ENCODE measurements around the gene ZDHHC14. TPM values are rescaled to one million over a fixed set of nuclear protein-coding genes. Genes with fewer than 3 reads are reported as not detected.

The ZDHHC14 gene
- total RNA-seq, 4 donors from 2014 or later, result 6.2 to 20.6 (median 15.1) TPM

GRCh38 chr6:157602521-157603295 is 221.7 kb downstream of the ZDHHC14 start:
- TF ChIP-seq POLR2A (IDR thresholded peaks at IDR 0.05), result no peak
- TF ChIP-seq CTCF (IDR thresholded peaks at IDR 0.05), result no peak
- no peak overlapping the region for H3K4me3 ChIP-seq (replicated peaks in 1 of 3)
- WGBS, 2 donors, result 68 to 76% methylated on average over 18 of the region's 18 CpGs
- H3K27me3 ChIP-seq, result no peaks in the 10 kb centered on the region
- DNase-seq, result peak; percentile 26 to 64
- H3K27ac ChIP-seq, result no peak overlapping the region
- no peaks in the 10 kb centered on the region for H3K36me3 ChIP-seq
- peaks cover 8 to 11% of the 10 kb centered on the region in 2 donors for H3K4me1 ChIP-seq
- no peaks in the 10 kb centered on the region for H3K9me3 ChIP-seq
- intact Hi-C loops (cut with DNase I), result no loop called here

GRCh38 chr6:157603314-157603940 is 222.4 kb downstream of the ZDHHC14 start:
- Histone ChIP-seq H3K9me3 (no peaks in the 10 kb centered on the region), H3K4me1 (peaks cover 3 to 9% of the 10 kb centered on the region in 2 donors), H3K27me3 (no peaks in the 10 kb centered on the region), H3K36me3 (no peaks in the 10 kb centered on the region), H3K27ac (no peak overlapping the region), H3K4me3 (replicated peaks in 1 of 3) (no peak overlapping the region)
- TF ChIP-seq POLR2A (IDR thresholded peaks at IDR 0.05) (no peak), CTCF (IDR thresholded peaks at IDR 0.05) (no peak)
- peak; percentile 46 to 63 for DNase-seq
- 72 to 73% methylated on average over 13 of the region's 13 CpGs for WGBS, 2 donors
- intact Hi-C loops (cut with DNase I), result no loop called here

GRCh38 chr6:157603971-157604370 is 223.0 kb downstream of the ZDHHC14 start:
- DNase-seq, result no peak
- 92 to 94% methylated on average over 5 of the region's 5 CpGs for WGBS, 2 donors
- TF ChIP-seq POLR2A (IDR thresholded peaks at IDR 0.05) (no peak), CTCF (IDR thresholded peaks at IDR 0.05) (no peak)
- intact Hi-C loops (cut with DNase I), result no loop called here
- H3K4me3 ChIP-seq (replicated peaks in 1 of 3), result no peak overlapping the region
- H3K27ac ChIP-seq, result no peak overlapping the region
- H3K4me1 ChIP-seq, result peaks cover 3 to 9% of the 10 kb centered on the region in 2 donors
- H3K36me3 ChIP-seq, result no peaks in the 10 kb centered on the region
- no peaks in the 10 kb centered on the region for H3K9me3 ChIP-seq
- no peaks in the 10 kb centered on the region for H3K27me3 ChIP-seq

- 58 to 64% methylated on average over 2 of the region's 2 CpGs for WGBS, 2 donors
- intact Hi-C loops (cut with DNase I), result no loop called here
Observed at GRCh38 chr6:157604816-157605215, 223.8 kb downstream of the ZDHHC14 start.

More at GRCh38 chr6:157604816-157605215, 223.8 kb downstream of the ZDHHC14 start:
- TF ChIP-seq POLR2A (IDR thresholded peaks at IDR 0.05) (no peak), CTCF (IDR thresholded peaks at IDR 0.05) (no peak)
- H3K4me1 ChIP-seq, result peaks cover 3 to 9% of the 10 kb centered on the region in 2 donors
- no peaks in the 10 kb centered on the region for H3K27me3 ChIP-seq
- no peak for DNase-seq
- no peak overlapping the region for H3K4me3 ChIP-seq (replicated peaks in 1 of 3)
- H3K27ac ChIP-seq, result no peak overlapping the region
- H3K36me3 ChIP-seq, result no peaks in the 10 kb centered on the region
- H3K9me3 ChIP-seq, result no peaks in the 10 kb centered on the region

Measured in thyroid gland (tissue), 4 donors.